A549 (cell line): Measurements from ENCODE around the gene CPLANE1. TPM values are rescaled to one million over a fixed set of nuclear protein-coding genes. Genes with fewer than 3 reads are reported as not detected.

Experiments used
- ATAC-seq, 2 experiments: fragments of 200-7000 bp in 1 of 2; fragments of >200 bp in 1 of 2; cut with Nextera tagmentation in 1 of 2; cut with Tn5 transposase in 1 of 2; 3 replicates each; pipeline versions ENCODE4 v1.8.0 to v1.9.1; 2018 to 2020; ENCODE audit warnings: mild to moderate bottlenecking in 1 of 2, moderate library complexity in 1 of 2
- CTCF ChIA-PET: fragments of 300-600 bp; sonication (Branson Sonifier 250); formaldehyde crosslinking; extraction: SDS; loops from one replicate; lab custom pipeline; 2021; ENCODE audit warnings: antibody characterized with exemption, inconsistent platforms; lab: Yijun Ruan, JAX
- POLR2A ChIA-PET: fragments of 350-600 bp; formaldehyde crosslinking; extraction: SDS; loops from one replicate; lab custom pipeline; 2021; ENCODE audit warnings: antibody characterized with exemption, inconsistent platforms; lab: Yijun Ruan, JAX
- DNase-seq, 2 experiments: peaks; one replicate each; pipeline versions ENCODE4 v3.0.0 to v3.0.0-alpha.2; 2011 to 2016; ENCODE audit warnings: low read depth in 1 of 2, low spot score in 1 of 2
- FAIRE-seq: peaks from 2 replicates; lab custom pipeline; 2011; peaks lifted over from hg19 to GRCh38; lab: Jason Lieb, UNC
- H3K27ac ChIP-seq, 2 experiments: fragments of >200 bp; sonication (Bioruptor Twin); formaldehyde crosslinking; 3 replicates each; pipeline ENCODE4 v1.5.1; 2016 to 2017
- H3K4me1 ChIP-seq: fragments of >200 bp; sonication (Bioruptor Twin); formaldehyde crosslinking; 3 replicates; pipeline ENCODE4 v1.6.1; 2016
- H3K4me2 ChIP-seq: fragments of >200 bp; sonication (Bioruptor Twin); formaldehyde crosslinking; 3 replicates; pipeline ENCODE4 v1.6.1; 2016
- H3K4me3 ChIP-seq: fragments of >200 bp; sonication (Bioruptor Twin); formaldehyde crosslinking; 3 replicates; pipeline ENCODE4 v1.5.1; 2016
- H3K9me3 ChIP-seq: fragments of >200 bp; sonication (Bioruptor Twin); formaldehyde crosslinking; 3 replicates; pipeline ENCODE4 v1.6.1; 2016
- CBX2 ChIP-seq: fragments of 200-600 bp; sonication (generic); IDR thresholded peaks from 2 replicates; pipeline ENCODE4 v1.6.1; 2016; ENCODE audit warnings: low read depth, mild to moderate bottlenecking, borderline replicate concordance
- CBX8 ChIP-seq: fragments of 200-600 bp; sonication (generic); IDR thresholded peaks from 2 replicates; pipeline ENCODE4 v1.6.1; 2016
- CEBPB ChIP-seq, 2 experiments: fragments of >200 bp in 1 of 2; sonication (Bioruptor Twin) in 1 of 2; formaldehyde crosslinking in 1 of 2; IDR thresholded peaks; 2 replicates each; pipeline ENCODE4 v1.6.1; 2012 to 2016
- CHD2 ChIP-seq: fragments of 150-350 bp; IDR thresholded peaks from 2 replicates; pipeline ENCODE4 v1.6.1; 2014; ENCODE audit warnings: low read length; ENCODE audit not compliant: partially characterized antibody
- ESRRA ChIP-seq: fragments of 150-350 bp; IDR thresholded peaks from 2 replicates; pipeline ENCODE4 v1.6.1; 2014; ENCODE audit warnings: mild to moderate bottlenecking, low read length, borderline replicate concordance
- FOSL2 ChIP-seq, 2 experiments: fragments of 450-650 bp in 1 of 2; fragments of >200 bp in 1 of 2; sonication (Bioruptor Twin) in 1 of 2; formaldehyde crosslinking; IDR thresholded peaks; 2 replicates each; pipeline versions ENCODE4 v1.5.0 to v1.6.1; 2016 to 2020; ENCODE audit warnings: mild to moderate bottlenecking in 1 of 2, moderate library complexity in 1 of 2
- FOXS1 ChIP-seq: fragments of 250-450 bp; sonication (Bioruptor Pico); IDR thresholded peaks from 2 replicates; pipeline ENCODE4 v1.5.0; 2020; ENCODE audit warnings: mild to moderate bottlenecking, moderate library complexity
- HDAC2 ChIP-seq: fragments of 200-600 bp; sonication (generic); IDR thresholded peaks from 2 replicates; pipeline ENCODE4 v1.6.1; 2016
- HEYL ChIP-seq: fragments of 250-450 bp; sonication (Bioruptor Pico); IDR thresholded peaks from 2 replicates; pipeline ENCODE4 v1.8.0; 2021; ENCODE audit warnings: mild to moderate bottlenecking, moderate library complexity
- MAFK ChIP-seq: fragments of 450-650 bp; IDR thresholded peaks from 2 replicates; pipeline ENCODE4 v1.6.1; 2014; ENCODE audit not compliant: partially characterized antibody
- MAZ ChIP-seq: fragments of 150-350 bp; IDR thresholded peaks from 2 replicates; pipeline ENCODE4 v1.6.1; 2014; ENCODE audit warnings: antibody characterized with exemption, low read depth, low read length, borderline replicate concordance
- NFE2L2 ChIP-seq: fragments of 150-350 bp; conservative IDR thresholded peaks from 2 replicates; pipeline ENCODE4 v1.6.1; 2014; ENCODE audit warnings: low read length
- NR3C1 ChIP-seq: fragments of >200 bp; sonication (Bioruptor Twin); formaldehyde crosslinking; IDR thresholded peaks from 3 replicates; pipeline ENCODE4 v1.6.1; 2017
- POLR2A ChIP-seq: IDR thresholded peaks from 2 replicates; pipeline ENCODE4 v1.6.1; 2012; ENCODE audit warnings: mild to moderate bottlenecking, low read length
- RAD21 ChIP-seq, 2 experiments: fragments of >200 bp in 1 of 2; sonication (Bioruptor Twin) in 1 of 2; formaldehyde crosslinking in 1 of 2; IDR thresholded peaks in 1 of 2; conservative IDR thresholded peaks in 1 of 2; 2 replicates in 1 of 2; 3 replicates in 1 of 2; pipeline ENCODE4 v1.6.1; 2012 to 2018; ENCODE audit warnings: inconsistent platforms in 1 of 2
- RFX5 ChIP-seq: fragments of 450-650 bp; IDR thresholded peaks from 2 replicates; pipeline ENCODE4 v1.7.1; 2014; ENCODE audit warnings: antibody characterized with exemption, mild to moderate bottlenecking, moderate library complexity
- RNF2 ChIP-seq: fragments of 200-600 bp; sonication (generic); IDR thresholded peaks from 2 replicates; pipeline ENCODE4 v1.6.1; 2016; ENCODE audit warnings: low read depth, mild to moderate bottlenecking, antibody characterized with exemption, moderate library complexity, borderline replicate concordance
- ZC3H11A ChIP-seq: fragments of 450-650 bp; IDR thresholded peaks from 2 replicates; pipeline ENCODE4 v1.6.1; 2014; ENCODE audit warnings: antibody characterized with exemption, mild to moderate bottlenecking
- WGBS: methylation state at CpG from one replicate; pipeline ENCODE4 v1.1.6; 2017; ENCODE audit errors: missing lambda C conversion rate; 5-methylcytosine and 5-hydroxymethylcytosine counted together
- polyA plus RNA-seq, 4 experiments: library from polyadenylated mRNA; depleted of rRNA in 3 of 4; stranded (reverse); fragments of >200 nt; fragmentation: RNase III in 1 of 4; extraction: RNeasy Plus Mini Kit Qiagen cat#74134 plus additional on column Dnase treatment in 1 of 4; gene quantifications; 2 replicates in 3 of 4; 3 replicates in 1 of 4; pipeline ENCODE4 v1.2.3, GENCODE V29; 2011 to 2017
- TF ChIP-seq, protein P1 (sequence below): fragments of 250-450 bp; sonication (Bioruptor Pico); IDR thresholded peaks from 2 replicates; pipeline ENCODE4 v1.5.0; 2020; ENCODE audit warnings: low read depth, mild to moderate bottlenecking, moderate library complexity
- TF ChIP-seq, protein P2 (sequence below): fragments of 450-650 bp; IDR thresholded peaks from 2 replicates; pipeline ENCODE4 v1.6.1; 2014; ENCODE audit warnings: antibody characterized with exemption
- TF ChIP-seq, protein P3 (sequence below): fragments of 200-600 bp; sonication (generic); IDR thresholded peaks from 2 replicates; pipeline ENCODE4 v1.6.1; 2016; ENCODE audit warnings: antibody characterized with exemption, mild to moderate bottlenecking, moderate library complexity
- TF ChIP-seq, protein P4 (sequence below): IDR thresholded peaks from 2 replicates; pipeline ENCODE4 v1.6.1; 2012

CPLANE1 gene
- polyA plus RNA-seq, 2 of the 4 experiments (the other 2 are of a cell fraction): 5.5 to 15.7 TPM

DNA sequence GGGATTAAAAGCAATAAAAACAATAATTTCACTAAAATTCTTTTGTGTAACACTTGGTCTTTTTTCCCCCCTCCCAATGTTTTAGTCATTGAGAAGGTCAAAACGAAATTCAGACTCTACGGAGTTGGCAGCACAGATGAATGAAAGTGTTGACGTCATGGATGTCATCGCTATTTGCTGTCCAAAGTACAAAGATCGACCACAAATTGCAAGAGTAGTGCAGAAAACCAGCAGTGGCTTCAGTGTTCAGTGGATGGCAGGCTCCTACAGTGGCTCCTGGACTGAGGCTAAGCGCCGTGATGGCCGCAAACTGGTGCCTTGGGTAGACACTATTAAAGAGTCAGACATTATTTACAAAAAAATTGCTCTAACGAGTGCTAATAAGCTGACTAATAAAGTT lies 184.7 kb downstream of the CPLANE1 start:
- no peak overlapping the region for H3K4me2 ChIP-seq
- ChIA-PET POLR2A (no interaction called here), CTCF (no interaction called here)
- no peaks in the 10 kb centered on the region for H3K4me1 ChIP-seq
- DNase-seq (no peak), FAIRE-seq (no peak), ATAC-seq (no peak)
- TF ChIP-seq CEBPB (IDR thresholded peaks at IDR 0.05) (no peak), HDAC2 (no peak), RNF2 (no peak), FOSL2 (IDR thresholded peaks at IDR 0.05) (no peak), FOSL2 (CRISPR knock-in tag; IDR thresholded peaks at IDR 0.05) (no peak), POLR2A (no peak), HEYL (no peak), MAFK (no peak), CHD2 (no peak), RFX5 (no peak), NFE2L2 (no peak)
- TF ChIP-seq, protein P1, sequence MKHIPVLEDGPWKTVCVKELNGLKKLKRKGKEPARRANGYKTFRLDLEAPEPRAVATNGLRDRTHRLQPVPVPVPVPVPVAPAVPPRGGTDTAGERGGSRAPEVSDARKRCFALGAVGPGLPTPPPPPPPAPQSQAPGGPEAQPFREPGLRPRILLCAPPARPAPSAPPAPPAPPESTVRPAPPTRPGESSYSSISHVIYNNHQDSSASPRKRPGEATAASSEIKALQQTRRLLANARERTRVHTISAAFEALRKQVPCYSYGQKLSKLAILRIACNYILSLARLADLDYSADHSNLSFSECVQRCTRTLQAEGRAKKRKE: no peak
- TF ChIP-seq, protein P2, sequence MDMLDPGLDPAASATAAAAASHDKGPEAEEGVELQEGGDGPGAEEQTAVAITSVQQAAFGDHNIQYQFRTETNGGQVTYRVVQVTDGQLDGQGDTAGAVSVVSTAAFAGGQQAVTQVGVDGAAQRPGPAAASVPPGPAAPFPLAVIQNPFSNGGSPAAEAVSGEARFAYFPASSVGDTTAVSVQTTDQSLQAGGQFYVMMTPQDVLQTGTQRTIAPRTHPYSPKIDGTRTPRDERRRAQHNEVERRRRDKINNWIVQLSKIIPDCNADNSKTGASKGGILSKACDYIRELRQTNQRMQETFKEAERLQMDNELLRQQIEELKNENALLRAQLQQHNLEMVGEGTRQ: no peak
- no peak overlapping the region for H3K27ac ChIP-seq
- WGBS: 77% methylated on average over 9 of the region's 9 CpGs
- no peak overlapping the region for H3K4me3 ChIP-seq
- H3K9me3 ChIP-seq: no peaks in the 10 kb centered on the region

DNA sequence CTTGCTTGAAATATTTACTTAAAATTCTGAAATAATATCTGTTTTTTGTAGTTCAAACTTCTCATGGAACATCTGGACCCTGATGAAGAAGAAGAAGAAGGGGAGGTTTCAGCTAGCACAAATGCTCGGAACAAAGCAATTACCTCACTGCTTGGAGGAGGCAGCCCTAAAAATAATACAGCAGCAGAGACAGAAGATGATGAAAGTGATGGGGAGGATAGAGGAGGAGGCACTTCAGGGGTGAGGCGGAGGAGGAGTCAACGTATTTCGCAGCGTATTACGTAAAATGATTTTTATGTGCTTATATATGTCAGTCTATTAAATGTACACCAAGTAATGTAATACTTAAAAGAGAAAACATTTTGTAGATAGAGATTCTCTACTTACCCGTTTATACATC lies 185.4 kb downstream of the CPLANE1 start:
- H3K4me2 ChIP-seq: no peak overlapping the region
- FAIRE-seq: no peak
- no peaks in the 10 kb centered on the region for H3K4me1 ChIP-seq
- no peaks in the 10 kb centered on the region for H3K9me3 ChIP-seq
- no peak for TF ChIP-seq MAZ
- no peak for TF ChIP-seq FOXS1 (CRISPR knock-in tag)
- TF ChIP-seq CBX2: no peak
- TF ChIP-seq ESRRA: no peak
- no peak for TF ChIP-seq CBX8
- TF ChIP-seq, protein P3, sequence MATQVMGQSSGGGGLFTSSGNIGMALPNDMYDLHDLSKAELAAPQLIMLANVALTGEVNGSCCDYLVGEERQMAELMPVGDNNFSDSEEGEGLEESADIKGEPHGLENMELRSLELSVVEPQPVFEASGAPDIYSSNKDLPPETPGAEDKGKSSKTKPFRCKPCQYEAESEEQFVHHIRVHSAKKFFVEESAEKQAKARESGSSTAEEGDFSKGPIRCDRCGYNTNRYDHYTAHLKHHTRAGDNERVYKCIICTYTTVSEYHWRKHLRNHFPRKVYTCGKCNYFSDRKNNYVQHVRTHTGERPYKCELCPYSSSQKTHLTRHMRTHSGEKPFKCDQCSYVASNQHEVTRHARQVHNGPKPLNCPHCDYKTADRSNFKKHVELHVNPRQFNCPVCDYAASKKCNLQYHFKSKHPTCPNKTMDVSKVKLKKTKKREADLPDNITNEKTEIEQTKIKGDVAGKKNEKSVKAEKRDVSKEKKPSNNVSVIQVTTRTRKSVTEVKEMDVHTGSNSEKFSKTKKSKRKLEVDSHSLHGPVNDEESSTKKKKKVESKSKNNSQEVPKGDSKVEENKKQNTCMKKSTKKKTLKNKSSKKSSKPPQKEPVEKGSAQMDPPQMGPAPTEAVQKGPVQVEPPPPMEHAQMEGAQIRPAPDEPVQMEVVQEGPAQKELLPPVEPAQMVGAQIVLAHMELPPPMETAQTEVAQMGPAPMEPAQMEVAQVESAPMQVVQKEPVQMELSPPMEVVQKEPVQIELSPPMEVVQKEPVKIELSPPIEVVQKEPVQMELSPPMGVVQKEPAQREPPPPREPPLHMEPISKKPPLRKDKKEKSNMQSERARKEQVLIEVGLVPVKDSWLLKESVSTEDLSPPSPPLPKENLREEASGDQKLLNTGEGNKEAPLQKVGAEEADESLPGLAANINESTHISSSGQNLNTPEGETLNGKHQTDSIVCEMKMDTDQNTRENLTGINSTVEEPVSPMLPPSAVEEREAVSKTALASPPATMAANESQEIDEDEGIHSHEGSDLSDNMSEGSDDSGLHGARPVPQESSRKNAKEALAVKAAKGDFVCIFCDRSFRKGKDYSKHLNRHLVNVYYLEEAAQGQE: no peak
- ATAC-seq: no peak
- ChIA-PET POLR2A (no interaction called here), CTCF (interaction anchor here (1.5 kb wide), 1 partner anchor 58 kb away, joined by 3 read pairs; no protein-coding TSS in a partner anchor)
- WGBS: 92% methylated on average over 7 of the region's 7 CpGs
- no peak for DNase-seq
- no peak overlapping the region for H3K4me3 ChIP-seq
- H3K27ac ChIP-seq: no peak overlapping the region

DNA sequence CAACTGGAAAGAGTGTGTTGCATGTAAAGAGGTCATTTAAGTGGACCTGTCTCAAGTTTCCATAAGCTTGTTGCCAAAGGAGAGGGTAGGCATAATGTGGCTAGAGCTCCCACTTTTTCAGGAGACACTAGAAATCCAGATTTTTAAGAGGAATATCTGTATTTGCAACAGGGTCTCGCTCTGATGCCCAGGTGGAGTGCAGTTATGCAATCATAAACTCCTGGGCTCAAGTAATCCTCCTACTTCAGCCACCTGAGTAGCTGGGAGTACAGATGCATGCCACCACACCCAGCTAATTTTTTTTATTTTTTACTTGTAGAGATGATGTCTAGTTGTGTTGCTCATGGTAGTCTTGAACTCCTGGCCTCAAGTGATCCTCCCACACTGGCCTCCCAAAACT lies 189.1 kb downstream of the CPLANE1 start:
- 83% methylated on average over 1 of the region's 1 CpG for WGBS
- POLR2A ChIA-PET: no interaction called here
- H3K9me3 ChIP-seq: no peaks in the 10 kb centered on the region
- DNase-seq: no peak
- no peaks in the 10 kb centered on the region for H3K4me1 ChIP-seq
- no peak overlapping the region for H3K27ac ChIP-seq
- TF ChIP-seq, protein P2: no peak
- TF ChIP-seq CEBPB (IDR thresholded peaks at IDR 0.05) (no peak), NR3C1 (no peak), RAD21 (conservative IDR thresholded peaks at IDR 0.05 in 1 of 2, IDR thresholded peaks at IDR 0.05 in 1 of 2) (no peak), ZC3H11A (no peak), FOSL2 (IDR thresholded peaks at IDR 0.05) (no peak), FOSL2 (CRISPR knock-in tag; IDR thresholded peaks at IDR 0.05) (no peak)
- TF ChIP-seq, protein P4, sequence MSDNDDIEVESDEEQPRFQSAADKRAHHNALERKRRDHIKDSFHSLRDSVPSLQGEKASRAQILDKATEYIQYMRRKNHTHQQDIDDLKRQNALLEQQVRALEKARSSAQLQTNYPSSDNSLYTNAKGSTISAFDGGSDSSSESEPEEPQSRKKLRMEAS: no peak
- TF ChIP-seq, all 56 proteins: peak for 0
- FAIRE-seq (no peak), ATAC-seq (no peak)
- no peak overlapping the region for H3K4me3 ChIP-seq
- CTCF ChIA-PET: no interaction called here
- H3K4me2 ChIP-seq: no peak overlapping the region
